ENCODE data around the gene KRT33B.

DNA sequence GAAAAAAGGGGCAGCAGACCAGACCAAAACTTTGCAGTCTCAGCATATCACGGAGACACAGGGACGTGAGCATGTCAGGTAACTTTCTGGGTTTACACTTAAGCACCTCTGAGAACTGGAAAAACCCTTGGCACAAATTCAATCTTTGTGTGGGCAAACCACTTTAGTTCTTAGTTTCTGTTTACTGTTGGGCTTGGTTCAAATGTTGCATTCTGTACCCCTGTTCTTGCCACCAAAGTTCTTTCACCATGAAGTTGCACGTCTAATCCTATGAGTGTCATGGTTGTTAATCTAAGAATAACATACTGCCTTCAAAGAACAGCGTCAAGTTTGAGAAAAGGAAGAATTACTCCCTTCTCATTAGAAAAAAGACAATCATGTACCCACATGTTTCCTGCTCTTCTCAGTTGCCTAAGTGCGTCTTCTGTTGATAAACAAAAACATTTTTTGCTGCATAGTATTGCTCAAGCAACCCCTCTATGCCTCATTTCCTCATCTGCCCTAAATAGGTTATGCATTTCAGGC lies 30.6 kb downstream of the KRT33B start:
- TF ChIP-seq, protein P1, sequence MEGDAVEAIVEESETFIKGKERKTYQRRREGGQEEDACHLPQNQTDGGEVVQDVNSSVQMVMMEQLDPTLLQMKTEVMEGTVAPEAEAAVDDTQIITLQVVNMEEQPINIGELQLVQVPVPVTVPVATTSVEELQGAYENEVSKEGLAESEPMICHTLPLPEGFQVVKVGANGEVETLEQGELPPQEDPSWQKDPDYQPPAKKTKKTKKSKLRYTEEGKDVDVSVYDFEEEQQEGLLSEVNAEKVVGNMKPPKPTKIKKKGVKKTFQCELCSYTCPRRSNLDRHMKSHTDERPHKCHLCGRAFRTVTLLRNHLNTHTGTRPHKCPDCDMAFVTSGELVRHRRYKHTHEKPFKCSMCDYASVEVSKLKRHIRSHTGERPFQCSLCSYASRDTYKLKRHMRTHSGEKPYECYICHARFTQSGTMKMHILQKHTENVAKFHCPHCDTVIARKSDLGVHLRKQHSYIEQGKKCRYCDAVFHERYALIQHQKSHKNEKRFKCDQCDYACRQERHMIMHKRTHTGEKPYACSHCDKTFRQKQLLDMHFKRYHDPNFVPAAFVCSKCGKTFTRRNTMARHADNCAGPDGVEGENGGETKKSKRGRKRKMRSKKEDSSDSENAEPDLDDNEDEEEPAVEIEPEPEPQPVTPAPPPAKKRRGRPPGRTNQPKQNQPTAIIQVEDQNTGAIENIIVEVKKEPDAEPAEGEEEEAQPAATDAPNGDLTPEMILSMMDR (IDR thresholded peaks at IDR 0.05; ENCODE audit: low read length), result no peak
- no peak for TF ChIP-seq EZH2 (IDR thresholded peaks at IDR 0.05; ENCODE audit: borderline replicate concordance, low read length)
